ENCODE measurements around the gene STOX2.

- TF ChIP-seq CTCF (IDR thresholded peaks at IDR 0.05): no peak
- no peak for TF ChIP-seq POLR2A (IDR thresholded peaks at IDR 0.05)
Observed at GRCh38 chr4:184053434-184053833, 148.3 kb downstream of the STOX2 start.

Data from Peyer's patch (tissue), 4 donors.